Adrenal gland (tissue), 12 donors: ENCODE data around the gene MAST4. TPM values are rescaled to one million over a fixed set of nuclear protein-coding genes. Genes with fewer than 3 reads are reported as not detected.

Source experiments
- DNase-seq, 7 donors: peaks; one replicate each; pipeline ENCODE4 v3.0.0-alpha.2; 2019 to 2020
- H3K27ac ChIP-seq, 5 donors: fragments of 200-600 bp; sonication (generic) in 4 of 5; 1 replicate in 3 of 5; 2 replicates in 2 of 5; pipeline versions ENCODE4 v1.5.1 to v1.8.0; 2016 to 2020; ENCODE audit warnings: mild to moderate bottlenecking in 1 of 5
- H3K27me3 ChIP-seq: fragments of 200-600 bp; 2 replicates; pipeline ENCODE4 v1.8.0; 2021
- H3K36me3 ChIP-seq, 2 donors: fragments of 200-600 bp; replicated peaks in 1 of 2; 1 replicate in 1 of 2; 2 replicates in 1 of 2; pipeline versions ENCODE4 v1.5.1 to v1.8.0; 2018 to 2022
- H3K4me1 ChIP-seq, 2 donors: fragments of 200-600 bp; replicated peaks in 1 of 2; 1 replicate in 1 of 2; 2 replicates in 1 of 2; pipeline versions ENCODE4 v1.5.1 to v1.8.0; 2018 to 2021
- H3K4me3 ChIP-seq, 4 donors: fragments of 200-600 bp; sonication (generic) in 3 of 4; one replicate each; pipeline ENCODE4 v1.5.1; 2016 to 2018
- H3K9me3 ChIP-seq, 3 donors: fragments of 200-600 bp; sonication (generic) in 1 of 3; replicated peaks in 1 of 3; 1 replicate in 2 of 3; 2 replicates in 1 of 3; pipeline versions ENCODE4 v1.5.1 to v1.8.0; 2016 to 2021
- POLR2A ChIP-seq, 2 donors: fragments of 450-650 bp; IDR thresholded peaks; one replicate each; pipeline ENCODE4 v1.6.1; 2017; ENCODE audit warnings: antibody characterized with exemption in 2 of 2, mild to moderate bottlenecking in 2 of 2, moderate library complexity in 1 of 2
- WGBS, 4 donors: extraction: QIAGEN DNeasy Blood & Tissue Kit in 2 of 4; methylation state at CpG; one replicate each; pipeline versions ENCODE4 v1.1.5 to v1.1.7; 2013 to 2017; 5-methylcytosine and 5-hydroxymethylcytosine counted together
- intact Hi-C, 2 donors: fragments of 100-400 bp; cut with DNase I; formaldehyde crosslinking; loops; one replicate each; pipeline versions ENCODE4 v1.14.1 to v1.15.0; 2022 to 2023
- polyA plus RNA-seq, 3 donors: library from polyadenylated mRNA; stranded (reverse); fragments of 200-250 nt in 2 of 3; fragments of 350-450 nt in 1 of 3; fragmentation: Illumina TruSeq in 1 of 3; extraction: RNeasy Lipid Tissue Mini Kit (QIAGEN cat#74804) in 1 of 3; gene quantifications; one replicate each; pipeline ENCODE4 v1.2.3, GENCODE V29; 2013 to 2014
- total RNA-seq, 9 donors: library from RNA; depleted of rRNA in 4 of 9; stranded (reverse); fragments of >200 nt in 4 of 9; fragments of 120-200 nt in 1 of 9; fragmentation: NEBNext Ultra II Directional in 1 of 9; extraction: Animal tissue kit (Norgen Biotek cat#: 25700) in 1 of 9; gene quantifications; one replicate each; pipeline versions ENCODE4 v1.1.0 to v1.2.4, GENCODE V29; 2013 to 2023
- TF ChIP-seq, protein P1 (sequence below), 6 experiments: fragments of 450-650 bp in 4 of 6; fragments of 200-600 bp in 2 of 6; sonication (generic) in 1 of 6; IDR thresholded peaks; 1 replicate in 5 of 6; 2 replicates in 1 of 6; pipeline versions ENCODE4 v1.5.1 to v1.8.0; 2016 to 2021; ENCODE audit warnings: antibody characterized with exemption in 6 of 6, mild to moderate bottlenecking in 2 of 6, moderate library complexity in 1 of 6
- donor health status: healthy with polysubstance abuse.
- donor health status: Bipolar disorder and iron deficiency.
- donor health status: DM: yes; HTN: yes; CAD: no.
- donor health status: DM: no; HTN: no; CAD: no.
- donor health status: DM: no; HTN: no; CAD: no.
- donor health status: DM: yes; HTN: yes; CAD: no.

MAST4 gene
- total and polyA plus RNA-seq, 12 donors, result 12.3 to 95.0 (median 42.8) TPM

DNA sequence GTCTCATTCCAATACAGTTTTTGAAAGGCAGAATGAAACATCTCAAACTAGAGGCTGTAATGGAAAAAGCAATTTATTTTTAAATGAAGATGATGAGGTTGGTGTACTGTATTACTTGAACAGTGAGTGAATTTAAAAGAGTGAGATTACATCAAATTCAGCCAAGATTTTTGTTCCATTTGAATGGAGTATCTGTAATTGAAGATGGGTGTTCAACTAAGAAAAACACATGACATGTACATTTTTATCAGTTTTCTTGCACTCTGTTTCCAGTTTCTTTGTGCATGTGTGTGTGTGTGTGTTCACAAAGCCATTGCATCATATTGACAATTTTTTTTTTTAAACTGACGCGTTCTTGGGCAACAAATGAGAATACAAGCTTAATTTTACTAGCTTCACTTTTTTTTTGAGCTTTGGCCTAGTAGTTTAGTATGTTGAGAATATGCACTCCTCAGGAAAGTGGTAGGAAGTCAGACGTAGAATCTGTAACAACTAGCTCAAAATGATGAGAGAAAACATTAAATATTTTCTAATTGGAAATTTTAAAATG is 243.5 kb downstream of the MAST4 start:
- TF ChIP-seq, protein P1, sequence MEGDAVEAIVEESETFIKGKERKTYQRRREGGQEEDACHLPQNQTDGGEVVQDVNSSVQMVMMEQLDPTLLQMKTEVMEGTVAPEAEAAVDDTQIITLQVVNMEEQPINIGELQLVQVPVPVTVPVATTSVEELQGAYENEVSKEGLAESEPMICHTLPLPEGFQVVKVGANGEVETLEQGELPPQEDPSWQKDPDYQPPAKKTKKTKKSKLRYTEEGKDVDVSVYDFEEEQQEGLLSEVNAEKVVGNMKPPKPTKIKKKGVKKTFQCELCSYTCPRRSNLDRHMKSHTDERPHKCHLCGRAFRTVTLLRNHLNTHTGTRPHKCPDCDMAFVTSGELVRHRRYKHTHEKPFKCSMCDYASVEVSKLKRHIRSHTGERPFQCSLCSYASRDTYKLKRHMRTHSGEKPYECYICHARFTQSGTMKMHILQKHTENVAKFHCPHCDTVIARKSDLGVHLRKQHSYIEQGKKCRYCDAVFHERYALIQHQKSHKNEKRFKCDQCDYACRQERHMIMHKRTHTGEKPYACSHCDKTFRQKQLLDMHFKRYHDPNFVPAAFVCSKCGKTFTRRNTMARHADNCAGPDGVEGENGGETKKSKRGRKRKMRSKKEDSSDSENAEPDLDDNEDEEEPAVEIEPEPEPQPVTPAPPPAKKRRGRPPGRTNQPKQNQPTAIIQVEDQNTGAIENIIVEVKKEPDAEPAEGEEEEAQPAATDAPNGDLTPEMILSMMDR (IDR thresholded peaks at IDR 0.05), result no peak
- no peak for TF ChIP-seq POLR2A (IDR thresholded peaks at IDR 0.05)
- intact Hi-C loops, result no loop called here
- Histone ChIP-seq H3K27me3 (no peaks in the 10 kb centered on the region), H3K4me1 (no peaks in the 10 kb centered on the region), H3K36me3 (no peaks in the 10 kb centered on the region), H3K27ac (no peak overlapping the region), H3K4me3 (no peak overlapping the region), H3K9me3 (no peaks in the 10 kb centered on the region)
- WGBS, 4 donors, result 84 to 94% (median 91%) methylated on average over 3 of the region's 3 CpGs
- DNase-seq, result no peak

DNA sequence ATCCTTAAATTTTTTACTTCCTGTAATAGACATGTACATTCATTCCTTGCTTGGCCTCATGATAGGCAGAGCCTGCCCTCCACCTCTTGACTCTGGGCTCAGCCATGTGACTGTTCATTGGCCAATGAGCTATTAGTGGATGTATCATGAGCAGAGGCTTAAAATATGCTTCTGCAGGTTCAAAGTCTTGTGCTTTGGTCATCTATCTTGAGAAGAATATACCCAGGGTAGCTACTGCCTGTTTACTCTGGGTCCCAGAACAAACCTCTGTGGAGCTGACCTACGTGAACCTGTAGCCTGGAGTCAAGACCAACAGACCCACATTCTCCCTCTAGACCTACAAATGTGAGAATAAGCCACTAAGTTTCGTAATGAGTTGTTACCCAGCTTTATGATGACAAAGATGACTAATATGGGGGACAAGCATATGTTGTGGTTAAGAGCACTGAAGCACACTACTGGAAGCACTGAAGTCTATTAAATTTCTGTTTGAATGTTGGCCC is 244.4 kb downstream of the MAST4 start:
- no peaks in the 10 kb centered on the region for H3K9me3 ChIP-seq
- H3K27me3 ChIP-seq, result no peaks in the 10 kb centered on the region
- DNase-seq, result no peak
- no peaks in the 10 kb centered on the region for H3K4me1 ChIP-seq
- intact Hi-C loops, result no loop called here
- H3K4me3 ChIP-seq, result no peak overlapping the region
- no peak overlapping the region for H3K27ac ChIP-seq
- TF ChIP-seq POLR2A (IDR thresholded peaks at IDR 0.05), result no peak
- TF ChIP-seq, protein P1 (IDR thresholded peaks at IDR 0.05), result no peak
- H3K36me3 ChIP-seq, result no peaks in the 10 kb centered on the region
- 67 to 97% (median 83%) methylated on average over 2 of the region's 2 CpGs for WGBS, 4 donors

DNA sequence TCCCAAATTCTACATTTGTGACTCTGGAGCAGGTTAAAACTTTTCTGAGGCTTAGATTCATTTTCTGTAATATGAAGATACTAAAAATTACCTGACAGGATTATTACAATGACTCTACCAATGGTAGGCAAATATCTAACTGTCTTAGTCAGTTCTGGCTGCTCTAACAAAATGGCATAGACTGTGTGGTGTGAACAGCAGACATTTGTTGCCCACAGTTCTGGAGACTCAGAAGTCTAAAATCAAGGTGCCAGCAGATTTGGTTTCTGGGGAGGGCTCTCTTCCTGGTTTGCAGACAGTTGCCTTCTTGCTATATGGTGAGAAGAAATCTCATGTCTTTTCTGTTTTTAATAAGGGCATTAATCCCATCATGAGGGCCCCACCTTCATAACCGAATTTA is 245.1 kb downstream of the MAST4 start:
- Histone ChIP-seq H3K9me3 (no peaks in the 10 kb centered on the region), H3K4me1 (no peaks in the 10 kb centered on the region), H3K27ac (no peak overlapping the region), H3K36me3 (no peaks in the 10 kb centered on the region), H3K27me3 (no peaks in the 10 kb centered on the region), H3K4me3 (no peak overlapping the region)
- DNase-seq, result no peak
- no peak for TF ChIP-seq POLR2A (IDR thresholded peaks at IDR 0.05)
- TF ChIP-seq, protein P1 (IDR thresholded peaks at IDR 0.05), result no peak
- intact Hi-C loops, result no loop called here
- WGBS, 4 donors, result 87 to 100% (median 92%) methylated on average over 1 of the region's 1 CpG

DNA sequence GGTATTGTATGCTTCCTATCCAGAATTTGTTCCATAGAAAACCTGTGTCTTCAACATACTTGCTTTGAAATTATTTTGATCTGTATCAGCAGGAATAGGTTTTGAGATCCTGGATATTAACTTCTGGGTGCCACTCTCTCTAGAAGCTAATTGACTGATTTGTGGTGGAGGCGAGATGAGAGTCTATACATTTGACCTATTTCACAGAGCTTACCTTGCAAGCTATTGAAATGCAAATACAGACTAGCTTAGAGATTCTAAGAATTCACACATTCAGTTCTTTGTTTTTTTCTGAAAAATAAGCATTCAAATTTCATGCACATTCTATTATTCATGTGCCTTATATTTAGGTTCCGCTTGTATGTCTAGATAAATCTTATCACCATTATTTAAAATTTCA is 246.3 kb downstream of the MAST4 start:
- Histone ChIP-seq H3K27me3 (no peaks in the 10 kb centered on the region), H3K36me3 (no peaks in the 10 kb centered on the region), H3K4me1 (no peaks in the 10 kb centered on the region), H3K27ac (no peak overlapping the region), H3K4me3 (no peak overlapping the region), H3K9me3 (no peaks in the 10 kb centered on the region)
- TF ChIP-seq, protein P1 (IDR thresholded peaks at IDR 0.05), result no peak
- TF ChIP-seq POLR2A (IDR thresholded peaks at IDR 0.05), result no peak
- DNase-seq, result no peak
- 95 to 99% (median 97%) methylated on average over 2 of the region's 2 CpGs for WGBS, 4 donors
- intact Hi-C loops, result no loop called here
